B cell (primary cell): ENCODE results near the gene TBC1D1. TPM values are rescaled to one million over a fixed set of nuclear protein-coding genes. Genes with fewer than 3 reads are reported as not detected.

Experiments
- ATAC-seq: fragments of 200-7000 bp; cut with Tn5 transposase; one replicate; pipeline ENCODE4 v1.10.0; 2021; ENCODE audit warnings: low read depth, mild to moderate bottlenecking, moderate number of reproducible peaks, moderate library complexity
- CTCF ChIA-PET: fragments of 350-600 bp; sonication (Branson Sonifier 250); formaldehyde crosslinking; loops from one replicate; lab custom pipeline; 2021; ENCODE audit warnings: antibody characterized with exemption, inconsistent platforms; lab: Charles Lee
- POLR2A ChIA-PET: fragments of 350-600 bp; sonication (Branson Sonifier 250); formaldehyde crosslinking; loops from one replicate; lab custom pipeline; 2021; ENCODE audit warnings: antibody characterized with exemption; lab: Charles Lee
- DNase-seq: peaks from one replicate; pipeline ENCODE4 v3.0.0; 2013
- H2AFZ ChIP-seq: 2 replicates; pipeline ENCODE4 v1.6.1; 2012; ENCODE audit warnings: mild to moderate bottlenecking, low read depth, low read length; ENCODE audit not compliant: insufficient read depth, poor library complexity, severe bottlenecking
- H3K27ac ChIP-seq, 2 donors: 1 replicate in 1 of 2; 2 replicates in 1 of 2; pipeline ENCODE4 v1.5.1; 2012 to 2013; ENCODE audit warnings: low read length in 2 of 2, mild to moderate bottlenecking in 2 of 2, moderate library complexity in 1 of 2
- H3K27me3 ChIP-seq, 4 experiments: fragments of 200-600 bp in 1 of 4; sonication (generic) in 1 of 4; replicated peaks in 1 of 4; 1 replicate in 2 of 4; 2 replicates in 2 of 4; pipeline versions ENCODE4 v1.6.1 to v1.7.0; 2013 to 2016; ENCODE audit warnings: low read length in 3 of 4, mild to moderate bottlenecking in 2 of 4, mixed read lengths in 1 of 4, moderate library complexity in 1 of 4; ENCODE audit not compliant: insufficient read depth in 4 of 4, control insufficient read depth in 3 of 4; ENCODE audit errors: control extremely low read depth in 1 of 4
- H3K36me3 ChIP-seq, 2 experiments: replicated peaks in 1 of 2; 1 replicate in 1 of 2; 2 replicates in 1 of 2; pipeline versions ENCODE4 v1.6.1 to v1.7.1; 2013; ENCODE audit warnings: low read length in 1 of 2; ENCODE audit not compliant: insufficient read depth in 2 of 2, control insufficient read depth in 1 of 2; ENCODE audit errors: control extremely low read depth in 1 of 2, extremely low read depth in 1 of 2
- H3K4me1 ChIP-seq, 2 donors: fragments of 200-600 bp in 1 of 2; sonication (generic) in 1 of 2; 1 replicate in 1 of 2; 2 replicates in 1 of 2; pipeline versions ENCODE4 v1.5.1 to v1.6.1; 2013 to 2017; ENCODE audit warnings: low read length in 2 of 2; ENCODE audit not compliant: control insufficient read depth in 2 of 2, insufficient read depth in 2 of 2
- H3K4me2 ChIP-seq: replicated peaks from 2 replicates; pipeline ENCODE3; 2012; ENCODE audit warnings: mild to moderate bottlenecking, low read depth, low read length; ENCODE audit not compliant: poor library complexity, severe bottlenecking
- H3K4me3 ChIP-seq, 5 experiments: fragments of 200-600 bp in 1 of 5; sonication (generic) in 1 of 5; 1 replicate in 3 of 5; 2 replicates in 2 of 5; pipeline versions ENCODE4 v1.5.1 to v1.7.0; 2011 to 2016; ENCODE audit warnings: low read length in 4 of 5, mild to moderate bottlenecking in 4 of 5, low read depth in 2 of 5, control low read depth in 1 of 5, moderate library complexity in 1 of 5; ENCODE audit not compliant: insufficient read depth in 1 of 5; ENCODE audit errors: control extremely low read depth in 1 of 5, extremely low read depth in 1 of 5
- H3K79me2 ChIP-seq: fragments of 200-600 bp; sonication (generic); one replicate; pipeline ENCODE4 v1.6.0; 2016; ENCODE audit warnings: low read length; ENCODE audit not compliant: control insufficient read depth, insufficient read depth
- H3K9ac ChIP-seq: fragments of 200-600 bp; sonication (generic); 2 replicates; pipeline ENCODE4 v1.6.1; 2017; ENCODE audit warnings: mild to moderate bottlenecking, low read length, moderate library complexity
- H3K9me3 ChIP-seq, 3 donors: one replicate each; pipeline versions ENCODE4 v1.6.1 to v1.7.1; 2013; ENCODE audit warnings: low read length in 2 of 3; ENCODE audit not compliant: control insufficient read depth in 2 of 3, insufficient read depth in 1 of 3; ENCODE audit errors: control extremely low read depth in 1 of 3
- H4K20me1 ChIP-seq: 2 replicates; pipeline ENCODE4 v1.6.0; 2012; ENCODE audit warnings: mild to moderate bottlenecking, low read length; ENCODE audit not compliant: insufficient read depth, control insufficient read depth, poor library complexity, severe bottlenecking
- H3K27ac Mint-ChIP-seq: one replicate; pipeline ENCODE4 v1.8.0; 2021; ENCODE audit warnings: mixed read lengths
- H3K27me3 Mint-ChIP-seq: one replicate; pipeline ENCODE4 v1.8.0; 2021; ENCODE audit warnings: mixed read lengths
- H3K4me1 Mint-ChIP-seq: one replicate; pipeline ENCODE4 v1.8.0; 2021; ENCODE audit warnings: mixed read lengths
- H3K4me3 Mint-ChIP-seq: one replicate; pipeline ENCODE4 v1.8.0; 2021; ENCODE audit warnings: mixed read lengths
- H3K9me3 Mint-ChIP-seq: one replicate; pipeline ENCODE4 v1.8.0; 2022; ENCODE audit warnings: mixed read lengths; ENCODE audit not compliant: insufficient read depth
- CTCF ChIP-seq: fragments of 200-600 bp; IDR thresholded peaks from one replicate; pipeline ENCODE4 v1.8.0; 2022; ENCODE audit warnings: antibody characterized with exemption, mild to moderate bottlenecking
- EZH2 ChIP-seq: IDR thresholded peaks from 2 replicates; pipeline ENCODE4 v1.6.1; 2012; ENCODE audit warnings: borderline replicate concordance, low read depth, mild to moderate bottlenecking, moderate library complexity, low read length; ENCODE audit not compliant: insufficient read depth, poor library complexity, severe bottlenecking
- WGBS: methylation state at CpG from one replicate; pipeline ENCODE4 v1.1.5; 2013; ENCODE audit warnings: missing lambda C conversion rate; ENCODE audit not compliant: insufficient coverage; 5-methylcytosine and 5-hydroxymethylcytosine counted together
- intact Hi-C: fragments of 100-400 bp; cut with micrococcal nuclease; formaldehyde crosslinking; loops from one replicate; pipeline ENCODE4 v1.10.0; 2022
- polyA plus RNA-seq: library from polyadenylated mRNA; depleted of rRNA; stranded (reverse); fragments of >200 nt; gene quantifications from 2 replicates; pipeline ENCODE4 v1.2.3, GENCODE V29; 2012
- total RNA-seq, 2 donors: library from RNA; stranded (reverse); fragments of 120-200 nt in 1 of 2; gene quantifications; 1 replicate in 1 of 2; 2 replicates in 1 of 2; pipeline versions ENCODE4 v1.2.3 to v1.2.4, GENCODE V29; 2013 to 2022

TBC1D1 gene
- total and polyA plus RNA-seq, 2 donors (not counting 1 experiment from before 2014, with no cell fraction given), result 88.2 to 98.7 TPM

GRCh38 chr4:38106311-38106710 lies 215.4 kb downstream of the TBC1D1 start:
- Mint-ChIP-seq H3K4me1 (no peaks in the 10 kb centered on the region), H3K4me3 (no peak overlapping the region), H3K27ac (no peak overlapping the region), H3K9me3 (no peaks in the 10 kb centered on the region), H3K27me3 (no peaks in the 10 kb centered on the region)
- H3K4me2 ChIP-seq, result no peak overlapping the region
- no peaks in the 10 kb centered on the region for H3K9me3 ChIP-seq
- ChIA-PET CTCF (no interaction called here), POLR2A (no interaction called here)
- no peak overlapping the region for H3K27ac ChIP-seq
- peaks cover 0 to 72% of the 10 kb centered on the region in 2 experiments for H3K36me3 ChIP-seq
- no peaks in the 10 kb centered on the region for H3K4me1 ChIP-seq
- no peak overlapping the region for H3K4me3 ChIP-seq
- H4K20me1 ChIP-seq, result no peaks in the 10 kb centered on the region
- H3K27me3 ChIP-seq, result no peaks in the 10 kb centered on the region
- no peaks in the 10 kb centered on the region for H3K79me2 ChIP-seq
- 98% methylated on average over 3 of the region's 4 CpGs for WGBS
- no peak overlapping the region for H2AFZ ChIP-seq
- TF ChIP-seq EZH2, result no peak
- no peak for TF ChIP-seq CTCF
- DNase-seq (no peak), ATAC-seq (no peak)
- intact Hi-C loops, result no loop called here
- no peak overlapping the region for H3K9ac ChIP-seq

- H3K9me3 ChIP-seq, result no peaks in the 10 kb centered on the region
- 94% methylated on average over 7 of the region's 10 CpGs for WGBS
- Mint-ChIP-seq H3K4me3 (no peak overlapping the region), H3K27me3 (no peaks in the 10 kb centered on the region), H3K9me3 (no peaks in the 10 kb centered on the region), H3K27ac (no peak overlapping the region), H3K4me1 (no peaks in the 10 kb centered on the region)
- no peak for DNase-seq
- CTCF ChIA-PET, result no interaction called here
- TF ChIP-seq EZH2 (no peak), CTCF (no peak)
- H3K27me3 ChIP-seq, result no peaks in the 10 kb centered on the region
- H4K20me1 ChIP-seq, result no peaks in the 10 kb centered on the region
- no peak overlapping the region for H3K27ac ChIP-seq
- no peak overlapping the region for H3K9ac ChIP-seq
- POLR2A ChIA-PET, result no interaction called here
- no peaks in the 10 kb centered on the region for H3K79me2 ChIP-seq
- no peak overlapping the region for H3K4me2 ChIP-seq
- ATAC-seq, result no peak
- no peaks in the 10 kb centered on the region for H3K4me1 ChIP-seq
- intact Hi-C loops, result no loop called here
- no peak overlapping the region for H2AFZ ChIP-seq
- peaks cover 0 to 67% of the 10 kb centered on the region in 2 experiments for H3K36me3 ChIP-seq
- no peak overlapping the region for H3K4me3 ChIP-seq
Observed at GRCh38 chr4:38106886-38107514, 216.1 kb downstream of the TBC1D1 start.
